ENCODE measurements around the gene MAGED2.
"Not testable (repeated sequence)": the region's sequence is repeated elsewhere in the genome, so short reads cannot be mapped to it uniquely, and the experiment has no call there.

The MAGED2 gene

GRCh38 chrX:54807524-54808108, at the start of gene MAGED2:
MAGED2 (plus strand) TSS chrX:54807745; CDS start chrX:54809332, 1,587 bp downstream.
- DNase-seq: peak; percentile 18

GRCh38 chrX:54758114-54759055, 49.2 kb upstream of the MAGED2 start:
- DNase-seq: no peak

- DNase-seq: not testable (repeated sequence)
Measured at GRCh38 chrX:54774391-54775094, 33.0 kb upstream of the MAGED2 start.

- DNase-seq: no peak
Measured at GRCh38 chrX:54776061-54776460, 31.5 kb upstream of the MAGED2 start.

- no peak for DNase-seq
Measured at GRCh38 chrX:54776987-54777672, 30.4 kb upstream of the MAGED2 start.

GRCh38 chrX:54785901-54786300, 21.6 kb upstream of the MAGED2 start:
- DNase-seq: no peak

- DNase-seq: peak; percentile 15
Measured at GRCh38 chrX:54786967-54787366, 20.6 kb upstream of the MAGED2 start.

- no peak for DNase-seq
Measured at GRCh38 chrX:54788446-54788845, 19.1 kb upstream of the MAGED2 start.

GRCh38 chrX:54789405-54789804, 18.1 kb upstream of the MAGED2 start:
- DNase-seq: not testable (repeated sequence)

- DNase-seq: no peak
Measured at GRCh38 chrX:54794028-54794427, 13.5 kb upstream of the MAGED2 start.

- no peak for DNase-seq
Measured at GRCh38 chrX:54794795-54795194, 12.8 kb upstream of the MAGED2 start.

GRCh38 chrX:54798137-54798536, 9.4 kb upstream of the MAGED2 start, which contains the start of gene ITIH6:
ITIH6 (minus strand) TSS chrX:54798255; CDS start chrX:54798210, 45 bp downstream.
- DNase-seq: no peak

GRCh38 chrX:54799046-54799445, 8.5 kb upstream of the MAGED2 start:
- DNase-seq: no peak

- DNase-seq: peak; percentile 79
Measured at GRCh38 chrX:54808109-54808604, 612 bp downstream of the MAGED2 start.

- peak; percentile 95 for DNase-seq
Measured at GRCh38 chrX:54808605-54809483, 1.3 kb downstream of the MAGED2 start.

- no peak for DNase-seq
Measured at GRCh38 chrX:54810532-54810931, 3.0 kb downstream of the MAGED2 start.

GRCh38 chrX:54811301-54811885, 3.8 kb downstream of the MAGED2 start:
- no peak for DNase-seq

GRCh38 chrX:54812306-54812705, 4.8 kb downstream of the MAGED2 start:
- DNase-seq: no peak

- no peak for DNase-seq
Measured at GRCh38 chrX:54817220-54817820, 9.8 kb downstream of the MAGED2 start.

GRCh38 chrX:54818221-54818620, 10.7 kb downstream of the MAGED2 start:
- no peak for DNase-seq

GRCh38 chrX:54819201-54819600, 11.7 kb downstream of the MAGED2 start:
- DNase-seq: no peak
